ENCODE results near the gene CD300A.

The CD300A gene

GRCh38 chr17:74512036-74512435 lies 45.6 kb downstream of the CD300A start:
- Histone ChIP-seq H3K79me1 (ENCODE audit: low read depth, low read length) (no peaks in the 10 kb centered on the region), H2BK15ac (ENCODE audit: low read length) (no peak overlapping the region), H2AK5ac (ENCODE audit: low read depth, low read length) (no peak overlapping the region), H3K4ac (ENCODE audit: low read length) (no peak overlapping the region), H2BK120ac (ENCODE audit: low read depth, low read length) (no peak overlapping the region), H3K9me3 (replicated peaks in 1 of 2; ENCODE audit: control insufficient read depth in 2 of 2, insufficient read depth in 1 of 2, low read depth in 1 of 2, low read length in 2 of 2) (peaks cover 0 to 13% of the 10 kb centered on the region in 2 donors), H4K8ac (ENCODE audit: low read depth, low read length) (no peak overlapping the region), H3K4me1 (ENCODE audit: control insufficient read depth in 2 of 2, insufficient read depth in 1 of 2, low read depth in 1 of 2, low read length in 2 of 2) (no peaks in the 10 kb centered on the region), H3K18ac (ENCODE audit: low read length) (no peak overlapping the region), H4K91ac (ENCODE audit: low read depth, low read length, poor library complexity) (no peak overlapping the region), H3K9ac (ENCODE audit: low read depth, low read length, poor library complexity) (no peak overlapping the region), H2BK12ac (ENCODE audit: low read length) (no peak overlapping the region), H2BK5ac (ENCODE audit: low read length) (no peak overlapping the region), H2AFZ (ENCODE audit: low read length) (no peak overlapping the region), H3K23ac (ENCODE audit: low read depth, low read length, poor library complexity) (no peak overlapping the region), H3K14ac (ENCODE audit: low read length) (no peak overlapping the region), H3K4me2 (ENCODE audit: insufficient read depth, low read length, poor library complexity, severe bottlenecking) (no peak overlapping the region), H3K27me3 (ENCODE audit: control insufficient read depth in 3 of 3, insufficient read depth in 3 of 3, low read depth in 1 of 3, low read length in 3 of 3) (peaks cover 0 to 7% (median 0%) of the 10 kb centered on the region in 3 experiments), H3K27ac (replicated peaks; ENCODE audit: low read length) (no peak overlapping the region), H3K4me3 (ENCODE audit: low read length in 2 of 2) (no peak overlapping the region), H3K36me3 (replicated peaks in 1 of 2; ENCODE audit: control insufficient read depth in 2 of 2, insufficient read depth in 2 of 2, low read length in 2 of 2) (no peaks in the 10 kb centered on the region)
- DNase-seq (ENCODE audit: low spot score), result no peak
- WGBS, 2 donors (ENCODE audit: extremely low coverage in 2 of 2, insufficient read length in 2 of 2, insufficient replicate concordance in 1 of 2), result no CpG with 5 or more reads among the region's 2 CpGs

GRCh38 chr17:74512624-74513091 lies 46.2 kb downstream of the CD300A start:
- Histone ChIP-seq H3K27ac (replicated peaks; ENCODE audit: low read length) (no peak overlapping the region), H3K9me3 (replicated peaks in 1 of 2; ENCODE audit: control insufficient read depth in 2 of 2, insufficient read depth in 1 of 2, low read depth in 1 of 2, low read length in 2 of 2) (peaks cover 0 to 13% of the 10 kb centered on the region in 2 donors), H2AK5ac (ENCODE audit: low read depth, low read length) (no peak overlapping the region), H2AFZ (ENCODE audit: low read length) (no peak overlapping the region), H3K14ac (ENCODE audit: low read length) (no peak overlapping the region), H2BK120ac (ENCODE audit: low read depth, low read length) (no peak overlapping the region), H3K9ac (ENCODE audit: low read depth, low read length, poor library complexity) (no peak overlapping the region), H4K8ac (ENCODE audit: low read depth, low read length) (no peak overlapping the region), H3K18ac (ENCODE audit: low read length) (no peak overlapping the region), H3K4me3 (ENCODE audit: low read length in 2 of 2) (no peak overlapping the region), H3K4me2 (ENCODE audit: insufficient read depth, low read length, poor library complexity, severe bottlenecking) (no peak overlapping the region), H3K4ac (ENCODE audit: low read length) (no peak overlapping the region), H3K36me3 (replicated peaks in 1 of 2; ENCODE audit: control insufficient read depth in 2 of 2, insufficient read depth in 2 of 2, low read length in 2 of 2) (no peaks in the 10 kb centered on the region), H3K79me1 (ENCODE audit: low read depth, low read length) (no peaks in the 10 kb centered on the region), H3K27me3 (ENCODE audit: control insufficient read depth in 3 of 3, insufficient read depth in 3 of 3, low read depth in 1 of 3, low read length in 3 of 3) (peaks cover 0 to 7% (median 0%) of the 10 kb centered on the region in 3 experiments), H4K91ac (ENCODE audit: low read depth, low read length, poor library complexity) (no peak overlapping the region), H2BK12ac (ENCODE audit: low read length) (no peak overlapping the region), H2BK15ac (ENCODE audit: low read length) (no peak overlapping the region), H3K4me1 (ENCODE audit: control insufficient read depth in 2 of 2, insufficient read depth in 1 of 2, low read depth in 1 of 2, low read length in 2 of 2) (no peaks in the 10 kb centered on the region), H3K23ac (ENCODE audit: low read depth, low read length, poor library complexity) (no peak overlapping the region), H2BK5ac (ENCODE audit: low read length) (no peak overlapping the region)
- DNase-seq (ENCODE audit: low spot score), result no peak
- no CpG with 5 or more reads among the region's 7 CpGs for WGBS, 2 donors (ENCODE audit: extremely low coverage in 2 of 2, insufficient read length in 2 of 2, insufficient replicate concordance in 1 of 2)

- Histone ChIP-seq H3K23ac (ENCODE audit: low read depth, low read length, poor library complexity) (peak overlapping the region; percentile 66), H3K14ac (ENCODE audit: low read length) (no peak overlapping the region), H2BK5ac (ENCODE audit: low read length) (no peak overlapping the region), H3K9me3 (replicated peaks in 1 of 2; ENCODE audit: control insufficient read depth in 2 of 2, insufficient read depth in 1 of 2, low read depth in 1 of 2, low read length in 2 of 2) (peaks cover 0 to 13% of the 10 kb centered on the region in 2 donors), H3K9ac (ENCODE audit: low read depth, low read length, poor library complexity) (peak overlapping the region; percentile 54), H2BK12ac (ENCODE audit: low read length) (no peak overlapping the region), H3K27me3 (ENCODE audit: control insufficient read depth in 3 of 3, insufficient read depth in 3 of 3, low read depth in 1 of 3, low read length in 3 of 3) (peaks cover 0 to 7% (median 0%) of the 10 kb centered on the region in 3 experiments), H2AFZ (ENCODE audit: low read length) (no peak overlapping the region), H4K8ac (ENCODE audit: low read depth, low read length) (no peak overlapping the region), H3K4ac (ENCODE audit: low read length) (no peak overlapping the region), H4K91ac (ENCODE audit: low read depth, low read length, poor library complexity) (no peak overlapping the region), H2AK5ac (ENCODE audit: low read depth, low read length) (no peak overlapping the region), H2BK15ac (ENCODE audit: low read length) (no peak overlapping the region), H3K36me3 (replicated peaks in 1 of 2; ENCODE audit: control insufficient read depth in 2 of 2, insufficient read depth in 2 of 2, low read length in 2 of 2) (no peaks in the 10 kb centered on the region), H3K4me1 (ENCODE audit: control insufficient read depth in 2 of 2, insufficient read depth in 1 of 2, low read depth in 1 of 2, low read length in 2 of 2) (no peaks in the 10 kb centered on the region), H3K4me3 (ENCODE audit: low read length in 2 of 2) (peak overlapping the region in 1 of 2 donors; percentile 65), H3K18ac (ENCODE audit: low read length) (no peak overlapping the region), H3K79me1 (ENCODE audit: low read depth, low read length) (no peaks in the 10 kb centered on the region), H3K27ac (replicated peaks; ENCODE audit: low read length) (no peak overlapping the region), H3K4me2 (ENCODE audit: insufficient read depth, low read length, poor library complexity, severe bottlenecking) (no peak overlapping the region), H2BK120ac (ENCODE audit: low read depth, low read length) (no peak overlapping the region)
- DNase-seq (ENCODE audit: low spot score), result peak; percentile 36
- no CpG with 5 or more reads among the region's 3 CpGs for WGBS, 2 donors (ENCODE audit: extremely low coverage in 2 of 2, insufficient read length in 2 of 2, insufficient replicate concordance in 1 of 2)
Observed at GRCh38 chr17:74513987-74514631, 47.7 kb downstream of the CD300A start.

- H4K91ac ChIP-seq (ENCODE audit: low read depth, low read length, poor library complexity), result no peak overlapping the region
- H2BK120ac ChIP-seq (ENCODE audit: low read depth, low read length), result no peak overlapping the region
- H3K4ac ChIP-seq (ENCODE audit: low read length), result no peak overlapping the region
- peaks cover 0 to 13% of the 10 kb centered on the region in 2 donors for H3K9me3 ChIP-seq (replicated peaks in 1 of 2; ENCODE audit: control insufficient read depth in 2 of 2, insufficient read depth in 1 of 2, low read depth in 1 of 2, low read length in 2 of 2)
- no peak overlapping the region for H2BK5ac ChIP-seq (ENCODE audit: low read length)
- no peak overlapping the region for H2AFZ ChIP-seq (ENCODE audit: low read length)
- H2AK5ac ChIP-seq (ENCODE audit: low read depth, low read length), result no peak overlapping the region
- no peak overlapping the region for H2BK15ac ChIP-seq (ENCODE audit: low read length)
- peak overlapping the region; percentile 12 for H3K14ac ChIP-seq (ENCODE audit: low read length)
- H2BK12ac ChIP-seq (ENCODE audit: low read length), result no peak overlapping the region
- no peak overlapping the region for H3K18ac ChIP-seq (ENCODE audit: low read length)
- H3K27ac ChIP-seq (replicated peaks; ENCODE audit: low read length), result no peak overlapping the region
- H4K8ac ChIP-seq (ENCODE audit: low read depth, low read length), result no peak overlapping the region
- no peaks in the 10 kb centered on the region for H3K4me1 ChIP-seq (ENCODE audit: control insufficient read depth in 2 of 2, insufficient read depth in 1 of 2, low read depth in 1 of 2, low read length in 2 of 2)
- H3K23ac ChIP-seq (ENCODE audit: low read depth, low read length, poor library complexity), result no peak overlapping the region
- WGBS, 2 donors (ENCODE audit: extremely low coverage in 2 of 2, insufficient read length in 2 of 2, insufficient replicate concordance in 1 of 2), result no CpG with 5 or more reads among the region's 10 CpGs
- H3K4me3 ChIP-seq (ENCODE audit: low read length in 2 of 2), result peak overlapping the region in 1 of 2 donors; percentile 65
- H3K79me1 ChIP-seq (ENCODE audit: low read depth, low read length), result no peaks in the 10 kb centered on the region
- no peak for DNase-seq (ENCODE audit: low spot score)
- peaks cover 0 to 7% (median 0%) of the 10 kb centered on the region in 3 experiments for H3K27me3 ChIP-seq (ENCODE audit: control insufficient read depth in 3 of 3, insufficient read depth in 3 of 3, low read depth in 1 of 3, low read length in 3 of 3)
- H3K4me2 ChIP-seq (ENCODE audit: insufficient read depth, low read length, poor library complexity, severe bottlenecking), result no peak overlapping the region
- H3K36me3 ChIP-seq (replicated peaks in 1 of 2; ENCODE audit: control insufficient read depth in 2 of 2, insufficient read depth in 2 of 2, low read length in 2 of 2), result no peaks in the 10 kb centered on the region
- H3K9ac ChIP-seq (ENCODE audit: low read depth, low read length, poor library complexity), result no peak overlapping the region
Observed at GRCh38 chr17:74514632-74515334, 48.3 kb downstream of the CD300A start.
